ENCODE measurements around the gene RETREG3. TPM values are rescaled to one million over a fixed set of nuclear protein-coding genes. Genes with fewer than 3 reads are reported as not detected.

Gene RETREG3
- total and polyA plus RNA-seq, 2 of the 4 experiments (the other 2 are of a cell fraction): 18.1 to 44.1 TPM

GRCh38 chr17:42653179-42654124, 44.3 kb upstream of the RETREG3 start:
- H4K8ac ChIP-seq (ENCODE audit: low read depth in 2 of 2, low read length in 2 of 2): peak overlapping the region in 1 of 2 experiments; percentile 76; a peak in 1 of 4 replicates
- H4K5ac ChIP-seq (ENCODE audit: low read depth, low read length): peak overlapping the region; percentile 69; the same call in 1 of the 2 replicates
- H2BK120ac ChIP-seq (ENCODE audit: low read depth, low read length): no peak overlapping the region
- no peaks in the 10 kb centered on the region for H3K79me1 ChIP-seq (ENCODE audit: low read depth in 1 of 2, low read length in 2 of 2)
- intact Hi-C loops (cut with micrococcal nuclease): no loop called here
- peaks cover 16% of the 10 kb centered on the region for H3K27me3 ChIP-seq (ENCODE audit: control insufficient read depth, insufficient read depth, low read length)
- H3K4ac ChIP-seq (ENCODE audit: low read depth, low read length): 0 out of 2 replicates have a peak overlapping the region, but pooled peaks have one; percentile 0
- POLR2A ChIA-PET (ENCODE audit: unreplicated experiment): interaction anchor here (0.6 kb wide), 1 partner anchor 917 kb away, joined by 3 read pairs; no protein-coding TSS in a partner anchor
- WGBS, 2 experiments (ENCODE audit: extremely low coverage in 2 of 2, insufficient read length in 1 of 2): 5% methylated on average over 9 of the region's 42 CpGs; no CpG with 5 or more reads in 1 of the 2 experiments
- H3K23ac ChIP-seq (ENCODE audit: low read depth, low read length): no peak overlapping the region
- peak overlapping the region; percentile 48 for H3K4me2 ChIP-seq (ENCODE audit: low read depth, low read length)
- peak overlapping the region; percentile 12 for H2AK9ac ChIP-seq (replicated peaks; ENCODE audit: low read depth, low read length, poor library complexity)
- BruUV-seq (replicated peaks): no TSS peak
- no peak overlapping the region for H2BK15ac ChIP-seq (ENCODE audit: low read depth, low read length)
- H2BK20ac ChIP-seq (ENCODE audit: low read depth, low read length): no peak overlapping the region
- peak overlapping the region; percentile 74 for H2AFZ ChIP-seq (replicated peaks; ENCODE audit: low read length, poor library complexity)
- H4K20me1 ChIP-seq (ENCODE audit: insufficient read depth, low read length): no peaks in the 10 kb centered on the region
- H3K9me1 ChIP-seq (ENCODE audit: insufficient read depth, low read length): no peaks in the 10 kb centered on the region
- no peak overlapping the region for H2AK5ac ChIP-seq (ENCODE audit: low read depth, low read length)
- CTCF ChIA-PET: interaction anchor here (0.6 kb wide), 1 partner anchor 139 kb away, joined by 6 read pairs; no protein-coding TSS in a partner anchor
- in situ Hi-C loops (cut with MboI; ENCODE audit: low sequenced_read_pairs): no loop called here
- ATAC-seq (ENCODE audit: low read depth) (peak; percentile 60), DNase-seq (peak; percentile 54)
- no peak overlapping the region for H4K91ac ChIP-seq (ENCODE audit: insufficient read depth, low read depth, low read length)
- no peak overlapping the region for H3K4me3 ChIP-seq (ENCODE audit: insufficient read depth, low read depth, low read length)
- no peaks in the 10 kb centered on the region for H3K36me3 ChIP-seq (ENCODE audit: control insufficient read depth, insufficient read depth, low read length)
- dilution Hi-C loops (cut with HindIII; ENCODE audit: low sequenced_read_pairs, unreplicated experiment): no loop called here
- H3K4me1 ChIP-seq (ENCODE audit: control insufficient read depth, insufficient read depth, low read length): peaks cover 3% of the 10 kb centered on the region; the same call in 1 of the 2 replicates
- H3K9ac ChIP-seq (ENCODE audit: low read depth, low read length): peak overlapping the region; percentile 25; the same call in 1 of the 2 replicates
- H3K18ac ChIP-seq (ENCODE audit: low read depth, low read length): no peak overlapping the region; the same call in 1 of the 2 replicates
- H2BK5ac ChIP-seq (ENCODE audit: low read depth, low read length, poor library complexity, severe bottlenecking): no peak overlapping the region
- no peak overlapping the region for H3K56ac ChIP-seq (ENCODE audit: extremely low read depth, insufficient read depth, low read length)
- H3K9me3 ChIP-seq (ENCODE audit: control insufficient read depth, insufficient read depth, low read length): no peaks in the 10 kb centered on the region
- TF ChIP-seq CHD1 (IDR thresholded peaks at IDR 0.05; ENCODE audit: low read depth, low read length): no peak
- TF ChIP-seq CTCF (conservative IDR thresholded peaks at IDR 0.05; ENCODE audit: low read depth, low read length): no peak
- TF ChIP-seq POLR2A (IDR thresholded peaks at IDR 0.05; ENCODE audit: low read depth, low read length): no peak
- TF ChIP-seq RFX5 (IDR thresholded peaks at IDR 0.05; ENCODE audit: low read depth, low read length): no peak
- TF ChIP-seq MAFK (IDR thresholded peaks at IDR 0.05; ENCODE audit: low read depth, low read length): no peak
- TF ChIP-seq CEBPB (IDR thresholded peaks at IDR 0.05; ENCODE audit: low read depth, low read length): no peak
- TF ChIP-seq FOS (IDR thresholded peaks at IDR 0.05; ENCODE audit: low read depth, low read length): no peak
- TF ChIP-seq MAZ (IDR thresholded peaks at IDR 0.05; ENCODE audit: borderline replicate concordance, low read depth, low read length): no peak
- TF ChIP-seq BHLHE40 (IDR thresholded peaks at IDR 0.05; ENCODE audit: low read depth, low read length): no peak
- TF ChIP-seq RCOR1 (IDR thresholded peaks at IDR 0.05; ENCODE audit: insufficient replicate concordance, low read length): no peak
- TF ChIP-seq ELK1 (IDR thresholded peaks at IDR 0.05; ENCODE audit: borderline replicate concordance, low read depth, low read length): no peak
- no peak for TF ChIP-seq USF2 (IDR thresholded peaks at IDR 0.05; ENCODE audit: low read depth, low read length)
- no peak for TF ChIP-seq MXI1 (IDR thresholded peaks at IDR 0.05; ENCODE audit: borderline replicate concordance, low read depth, low read length)
- H3K14ac ChIP-seq (replicated peaks; ENCODE audit: low read depth, low read length): no peak overlapping the region
- no peak overlapping the region for H3K27ac ChIP-seq (ENCODE audit: insufficient read depth, low read length)

All from IMR-90 (cell line).